ENCODE data around the gene LPCAT1. TPM values are rescaled to one million over a fixed set of nuclear protein-coding genes. Genes with fewer than 3 reads are reported as not detected.

LPCAT1 gene
- total and polyA plus RNA-seq, 10 of the 15 experiments (the other 5 are each of a cell fraction or from before 2014, with no cell fraction given), result 2.3 to 109 (median 72.7) TPM

GRCh38 chr5:1484730-1485578, 38.8 kb downstream of the LPCAT1 start (continued):
- peak; percentile 99 for TF ChIP-seq RELA (IDR thresholded peaks at IDR 0.05; ENCODE audit: borderline replicate concordance, partially characterized antibody)
- TF ChIP-seq ATF7 (IDR thresholded peaks at IDR 0.05; ENCODE audit: low read depth), result peak; percentile 92
- TF ChIP-seq, protein P1, sequence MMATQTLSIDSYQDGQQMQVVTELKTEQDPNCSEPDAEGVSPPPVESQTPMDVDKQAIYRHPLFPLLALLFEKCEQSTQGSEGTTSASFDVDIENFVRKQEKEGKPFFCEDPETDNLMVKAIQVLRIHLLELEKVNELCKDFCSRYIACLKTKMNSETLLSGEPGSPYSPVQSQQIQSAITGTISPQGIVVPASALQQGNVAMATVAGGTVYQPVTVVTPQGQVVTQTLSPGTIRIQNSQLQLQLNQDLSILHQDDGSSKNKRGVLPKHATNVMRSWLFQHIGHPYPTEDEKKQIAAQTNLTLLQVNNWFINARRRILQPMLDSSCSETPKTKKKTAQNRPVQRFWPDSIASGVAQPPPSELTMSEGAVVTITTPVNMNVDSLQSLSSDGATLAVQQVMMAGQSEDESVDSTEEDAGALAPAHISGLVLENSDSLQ (IDR thresholded peaks at IDR 0.05), result peak; percentile 80
- no peak for TF ChIP-seq SREBF2 (IDR thresholded peaks at IDR 0.05; ENCODE audit: low read length)
- no peak for TF ChIP-seq MYB (IDR thresholded peaks at IDR 0.05; ENCODE audit: borderline replicate concordance, low read depth, low read length)
- TF ChIP-seq ZNF274 (IDR thresholded peaks at IDR 0.05; ENCODE audit: insufficient read depth, insufficient read length), result no peak
- TF ChIP-seq SP1 (IDR thresholded peaks at IDR 0.05; ENCODE audit: low read depth, low read length), result peak; percentile 69
- TF ChIP-seq MXI1 (IDR thresholded peaks at IDR 0.05; ENCODE audit: low read depth, low read length), result peak; percentile 81
- no peak for TF ChIP-seq E4F1 (IDR thresholded peaks at IDR 0.05; ENCODE audit: borderline replicate concordance, partially characterized antibody)
- peak; percentile 90 to 92 for TF ChIP-seq EP300 (IDR thresholded peaks at IDR 0.05; ENCODE audit: borderline replicate concordance in 1 of 2, control insufficient read depth in 1 of 2, low read depth in 2 of 2, low read length in 2 of 2)
- TF ChIP-seq, protein P2, sequence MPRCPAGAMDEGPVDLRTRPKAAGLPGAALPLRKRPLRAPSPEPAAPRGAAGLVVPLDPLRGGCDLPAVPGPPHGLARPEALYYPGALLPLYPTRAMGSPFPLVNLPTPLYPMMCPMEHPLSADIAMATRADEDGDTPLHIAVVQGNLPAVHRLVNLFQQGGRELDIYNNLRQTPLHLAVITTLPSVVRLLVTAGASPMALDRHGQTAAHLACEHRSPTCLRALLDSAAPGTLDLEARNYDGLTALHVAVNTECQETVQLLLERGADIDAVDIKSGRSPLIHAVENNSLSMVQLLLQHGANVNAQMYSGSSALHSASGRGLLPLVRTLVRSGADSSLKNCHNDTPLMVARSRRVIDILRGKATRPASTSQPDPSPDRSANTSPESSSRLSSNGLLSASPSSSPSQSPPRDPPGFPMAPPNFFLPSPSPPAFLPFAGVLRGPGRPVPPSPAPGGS (IDR thresholded peaks at IDR 0.05; ENCODE audit: borderline replicate concordance, insufficient read depth, low read depth, low read length, poor library complexity, severe bottlenecking), result peak; percentile 94
- peak; percentile 73; the same call in 1 of the 2 replicates for TF ChIP-seq MEF2A (IDR thresholded peaks at IDR 0.05; ENCODE audit: insufficient read depth, low read depth, low read length)
- TF ChIP-seq, protein P3, sequence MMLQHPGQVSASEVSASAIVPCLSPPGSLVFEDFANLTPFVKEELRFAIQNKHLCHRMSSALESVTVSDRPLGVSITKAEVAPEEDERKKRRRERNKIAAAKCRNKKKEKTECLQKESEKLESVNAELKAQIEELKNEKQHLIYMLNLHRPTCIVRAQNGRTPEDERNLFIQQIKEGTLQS (IDR thresholded peaks at IDR 0.05; ENCODE audit: borderline replicate concordance, extremely low read depth, low read depth, low read length), result no peak
- TF ChIP-seq SUPT20H (IDR thresholded peaks at IDR 0.05; ENCODE audit: borderline replicate concordance, control insufficient read depth, low read depth, low read length), result no peak
- TF ChIP-seq ZBTB40 (IDR thresholded peaks at IDR 0.05; ENCODE audit: borderline replicate concordance), result no peak
- TF ChIP-seq CBX5 (IDR thresholded peaks at IDR 0.05; ENCODE audit: low read depth), result no peak
- TF ChIP-seq RAD51 (IDR thresholded peaks at IDR 0.05), result no peak; the same call in 1 of the 2 replicates
- TF ChIP-seq ZNF24 (IDR thresholded peaks at IDR 0.05), result no peak
